Upper lobe of left lung (tissue), 6 donors: ENCODE measurements around the gene RNF114. TPM values are rescaled to one million over a fixed set of nuclear protein-coding genes. Genes with fewer than 3 reads are reported as not detected.

Experiments
- ATAC-seq, 2 donors: fragments of 200-7000 bp; cut with Tn5 transposase; one replicate each; pipeline ENCODE4 v1.9.1; 2022; ENCODE audit warnings: mild to moderate bottlenecking in 2 of 2, moderate library complexity in 2 of 2; ENCODE audit not compliant: low FRiP score in 2 of 2
- DNase-seq, 2 donors: peaks; one replicate each; pipeline ENCODE4 v3.0.0-alpha.2; 2019 to 2020
- H3K27ac ChIP-seq, 4 donors: fragments of 200-600 bp; sonication (generic); one replicate each; pipeline ENCODE4 v1.5.1; 2016 to 2019
- H3K27me3 ChIP-seq, 4 donors: fragments of 200-600 bp; sonication (generic); one replicate each; pipeline ENCODE4 v1.5.1; 2017 to 2019
- H3K36me3 ChIP-seq, 4 donors: fragments of 200-600 bp; sonication (generic); one replicate each; pipeline ENCODE4 v1.5.1; 2016 to 2019
- H3K4me1 ChIP-seq, 4 donors: fragments of 200-600 bp; sonication (generic); one replicate each; pipeline ENCODE4 v1.5.1; 2018 to 2019
- H3K4me3 ChIP-seq, 4 donors: fragments of 200-600 bp; sonication (generic); one replicate each; pipeline ENCODE4 v1.5.1; 2017 to 2019; ENCODE audit warnings: mild to moderate bottlenecking in 2 of 4, moderate library complexity in 1 of 4
- H3K9me3 ChIP-seq, 4 donors: fragments of 200-600 bp; sonication (generic); one replicate each; pipeline ENCODE4 v1.5.1; 2018 to 2019
- EP300 ChIP-seq, 4 donors: sonication (generic); formaldehyde crosslinking; IDR thresholded peaks; one replicate each; pipeline ENCODE4 v1.5.1; 2017; ENCODE audit warnings: antibody characterized with exemption in 4 of 4, control low read depth in 2 of 4
- POLR2A ChIP-seq, 4 donors: fragments of 450-650 bp; IDR thresholded peaks; one replicate each; pipeline ENCODE4 v1.5.1; 2016 to 2017; ENCODE audit warnings: antibody characterized with exemption in 4 of 4, mild to moderate bottlenecking in 2 of 4
- POLR2AphosphoS5 ChIP-seq, 2 donors: sonication (generic); formaldehyde crosslinking; IDR thresholded peaks; one replicate each; pipeline ENCODE4 v1.5.1; 2017; ENCODE audit warnings: antibody characterized with exemption in 2 of 2
- WGBS, 2 donors: methylation state at CpG; one replicate each; pipeline ENCODE4 v1.1.5; 2017 to 2018; 5-methylcytosine and 5-hydroxymethylcytosine counted together
- total RNA-seq, 6 donors: library from RNA; depleted of rRNA in 4 of 6; stranded (reverse); fragments of >200 nt in 4 of 6; gene quantifications; one replicate each; pipeline versions ENCODE4 v1.1.0 to v1.2.1, GENCODE V29; 2016 to 2021
- TF ChIP-seq, protein P1 (sequence below), 6 experiments: fragments of 450-650 bp in 4 of 6; fragments of 200-600 bp in 2 of 6; sonication (generic) in 2 of 6; IDR thresholded peaks; one replicate each; pipeline ENCODE4 v1.5.1; 2016 to 2019; ENCODE audit warnings: antibody characterized with exemption in 6 of 6
- donor health status: DM: no; HTN: no; CAD: no; lungs with moderate emphysema.
- donor health status: DM: no; HTN: yes; CAD: no; lungs with severe emphysema.

The RNF114 gene
- total RNA-seq, 6 donors from 2014 or later, result 72.4 to 248 (median 173) TPM

DNA sequence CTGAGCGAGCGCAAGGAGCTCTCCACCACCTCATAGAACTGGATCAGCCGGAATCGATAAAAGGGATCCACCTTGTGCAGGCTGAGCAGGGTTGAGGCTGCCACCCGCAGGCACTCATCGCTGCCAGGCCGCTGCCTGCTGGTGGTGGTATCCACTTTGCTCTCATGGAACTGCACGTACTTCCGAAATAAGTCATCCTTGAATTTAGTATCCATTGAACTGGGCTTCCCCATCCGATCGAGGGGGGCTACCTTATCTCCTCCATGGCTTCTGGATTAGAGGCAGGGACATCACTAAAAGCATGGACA lies 28.0 kb upstream of the RNF114 start:
- Histone ChIP-seq H3K4me1 (peaks cover 11 to 29% (median 23%) of the 10 kb centered on the region in 4 donors), H3K9me3 (no peaks in the 10 kb centered on the region), H3K36me3 (peaks cover 15 to 67% (median 51%) of the 10 kb centered on the region in 4 donors), H3K4me3 (no peak overlapping the region), H3K27me3 (no peaks in the 10 kb centered on the region), H3K27ac (peak overlapping the region in 1 of 4 donors; percentile 74)
- DNase-seq, result no peak
- ATAC-seq, result no peak
- TF ChIP-seq POLR2AphosphoS5 (IDR thresholded peaks at IDR 0.05) (no peak), POLR2A (IDR thresholded peaks at IDR 0.05) (no peak), EP300 (IDR thresholded peaks at IDR 0.05) (no peak)
- TF ChIP-seq, protein P1, sequence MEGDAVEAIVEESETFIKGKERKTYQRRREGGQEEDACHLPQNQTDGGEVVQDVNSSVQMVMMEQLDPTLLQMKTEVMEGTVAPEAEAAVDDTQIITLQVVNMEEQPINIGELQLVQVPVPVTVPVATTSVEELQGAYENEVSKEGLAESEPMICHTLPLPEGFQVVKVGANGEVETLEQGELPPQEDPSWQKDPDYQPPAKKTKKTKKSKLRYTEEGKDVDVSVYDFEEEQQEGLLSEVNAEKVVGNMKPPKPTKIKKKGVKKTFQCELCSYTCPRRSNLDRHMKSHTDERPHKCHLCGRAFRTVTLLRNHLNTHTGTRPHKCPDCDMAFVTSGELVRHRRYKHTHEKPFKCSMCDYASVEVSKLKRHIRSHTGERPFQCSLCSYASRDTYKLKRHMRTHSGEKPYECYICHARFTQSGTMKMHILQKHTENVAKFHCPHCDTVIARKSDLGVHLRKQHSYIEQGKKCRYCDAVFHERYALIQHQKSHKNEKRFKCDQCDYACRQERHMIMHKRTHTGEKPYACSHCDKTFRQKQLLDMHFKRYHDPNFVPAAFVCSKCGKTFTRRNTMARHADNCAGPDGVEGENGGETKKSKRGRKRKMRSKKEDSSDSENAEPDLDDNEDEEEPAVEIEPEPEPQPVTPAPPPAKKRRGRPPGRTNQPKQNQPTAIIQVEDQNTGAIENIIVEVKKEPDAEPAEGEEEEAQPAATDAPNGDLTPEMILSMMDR (IDR thresholded peaks at IDR 0.05), result no peak
- 93% methylated on average over 11 of the region's 11 CpGs for WGBS, 2 donors

DNA sequence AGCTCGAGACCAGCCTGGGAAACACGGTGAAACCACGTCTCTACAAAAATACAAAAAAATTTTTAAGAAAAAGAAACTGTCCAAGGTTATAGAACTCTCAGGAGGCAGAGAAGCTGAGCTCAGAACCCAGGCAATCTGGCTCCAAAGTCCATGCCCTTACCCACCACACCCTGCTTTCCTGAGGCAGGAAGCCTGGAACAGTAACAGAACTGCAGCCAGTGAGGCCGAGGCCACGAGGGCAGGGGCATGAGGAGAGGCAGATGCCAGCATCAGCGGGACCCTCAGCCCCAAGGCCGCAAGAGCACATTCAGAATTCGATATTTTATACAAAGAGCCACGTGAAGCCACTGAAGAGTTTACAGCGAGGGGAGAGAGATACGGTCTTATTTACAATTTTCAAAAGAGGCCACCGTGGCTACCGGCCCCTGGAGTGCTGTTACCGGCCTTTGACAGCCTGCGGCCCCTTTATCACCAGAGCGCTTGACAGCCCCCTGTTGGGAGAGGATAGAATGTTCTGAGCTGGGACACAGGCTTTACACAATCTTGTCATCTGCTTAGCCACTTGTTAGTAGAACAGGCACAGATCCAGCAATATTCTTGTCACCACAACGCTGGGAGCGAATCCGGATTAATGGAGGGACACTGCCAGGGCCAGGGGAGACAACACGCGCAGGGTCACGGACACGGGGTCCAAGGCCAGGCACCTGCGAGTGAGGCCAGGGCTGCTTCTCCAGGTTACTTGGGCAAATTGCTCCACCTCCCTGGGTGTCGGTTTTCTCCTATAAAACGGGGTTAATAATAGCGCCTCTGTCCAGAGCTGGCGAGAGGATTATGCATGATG lies 26.5 kb upstream of the RNF114 start:
- Histone ChIP-seq H3K4me1 (peaks cover 27 to 44% (median 37%) of the 10 kb centered on the region in 4 donors), H3K27me3 (no peaks in the 10 kb centered on the region), H3K36me3 (peaks cover 12 to 52% (median 40%) of the 10 kb centered on the region in 4 donors), H3K27ac (peak overlapping the region; percentile 24 to 74 (median 48)), H3K9me3 (no peaks in the 10 kb centered on the region), H3K4me3 (no peak overlapping the region)
- 59 to 72% methylated on average over 19 to 28 of the region's 28 CpGs for WGBS, 2 donors
- no peak for TF ChIP-seq POLR2A (IDR thresholded peaks at IDR 0.05)
- TF ChIP-seq, protein P1 (IDR thresholded peaks at IDR 0.05), result peak in 3 of 6 experiments; percentile 12 to 37 (median 32)
- no peak for DNase-seq
- no peak for ATAC-seq

DNA sequence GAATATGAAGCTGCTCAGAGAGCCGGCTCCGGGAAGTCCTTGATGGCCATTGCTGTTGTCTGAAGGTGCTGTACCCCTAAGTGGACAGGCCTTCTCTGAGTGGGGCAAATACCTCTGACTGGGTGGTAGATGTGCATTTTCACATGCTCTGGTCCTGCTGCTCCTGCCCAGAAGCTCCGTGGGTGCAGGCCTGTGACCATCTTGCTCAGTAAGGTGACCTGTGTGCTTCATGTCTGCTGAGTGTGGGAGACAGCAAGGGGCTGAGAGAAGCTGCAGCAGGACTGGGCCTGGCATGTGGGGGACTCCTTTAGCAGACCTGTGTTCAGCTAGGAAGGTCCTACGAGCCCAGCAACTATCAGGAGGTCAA lies 25.9 kb upstream of the RNF114 start:
- ATAC-seq (no peak), DNase-seq (no peak)
- TF ChIP-seq EP300 (IDR thresholded peaks at IDR 0.05) (no peak), POLR2AphosphoS5 (IDR thresholded peaks at IDR 0.05) (no peak), POLR2A (IDR thresholded peaks at IDR 0.05) (no peak)
- TF ChIP-seq, protein P1 (IDR thresholded peaks at IDR 0.05), result no peak
- Histone ChIP-seq H3K27me3 (no peaks in the 10 kb centered on the region), H3K9me3 (no peaks in the 10 kb centered on the region), H3K36me3 (peaks cover 10 to 46% (median 35%) of the 10 kb centered on the region in 4 donors), H3K27ac (peak overlapping the region in 3 of 4 donors; percentile 30 to 74 (median 67)), H3K4me3 (no peak overlapping the region), H3K4me1 (peaks cover 27 to 45% (median 38%) of the 10 kb centered on the region in 4 donors)
- 84 to 100% methylated on average over 1 to 4 of the region's 4 CpGs for WGBS, 2 donors

DNA sequence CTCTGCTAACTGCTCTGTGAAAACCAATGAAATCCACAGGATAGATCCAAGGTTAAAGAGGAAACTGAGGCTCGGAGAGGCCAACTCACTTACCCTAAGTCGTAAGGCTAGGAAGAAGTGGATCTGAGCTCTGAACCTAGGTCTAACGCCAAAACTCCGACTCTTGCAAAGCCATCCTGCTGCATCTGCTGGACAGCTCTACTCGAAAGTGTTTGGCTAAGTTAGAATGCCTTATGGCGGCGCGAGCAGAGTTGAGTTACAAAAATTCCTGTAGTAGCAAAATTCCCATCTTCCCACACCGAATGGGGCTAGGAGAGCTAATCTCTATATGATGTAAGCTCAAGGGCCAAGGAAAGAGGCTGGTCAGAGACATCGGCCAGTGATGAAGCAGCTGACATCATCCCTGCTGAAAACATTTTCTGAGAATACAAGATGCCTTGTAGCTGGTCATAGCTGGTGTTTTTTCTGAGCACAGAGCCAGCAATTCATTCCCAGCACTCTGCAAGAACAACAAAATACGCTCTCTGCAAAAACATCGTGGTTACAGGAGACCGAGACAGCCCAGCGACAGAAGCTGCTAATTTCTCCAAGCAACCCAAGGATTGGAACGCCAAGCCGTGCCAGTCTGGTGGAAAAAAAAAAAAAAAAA lies 22.7 kb upstream of the RNF114 start:
- DNase-seq (no peak), ATAC-seq (no peak)
- peak overlapping the region in 1 of 4 donors; percentile 95 for H3K4me3 ChIP-seq
- H3K27ac ChIP-seq, result no peak overlapping the region
- peaks cover 33 to 54% (median 42%) of the 10 kb centered on the region in 4 donors for H3K4me1 ChIP-seq
- 82 to 90% methylated on average over 16 of the region's 16 CpGs for WGBS, 2 donors
- H3K27me3 ChIP-seq, result no peaks in the 10 kb centered on the region
- no peaks in the 10 kb centered on the region for H3K9me3 ChIP-seq
- TF ChIP-seq, protein P1 (IDR thresholded peaks at IDR 0.05), result no peak
- TF ChIP-seq EP300 (IDR thresholded peaks at IDR 0.05) (no peak), POLR2A (IDR thresholded peaks at IDR 0.05) (no peak), POLR2AphosphoS5 (IDR thresholded peaks at IDR 0.05) (no peak)
- peaks cover 0 to 16% (median 5%) of the 10 kb centered on the region in 4 donors for H3K36me3 ChIP-seq
